Ishikawa (cell line): ENCODE results near the gene BPIFA3.
A peak's percentile ranks its signal among the peaks of the same experiment; 100 is the strongest.

Experiments
- CEBPB ChIP-seq: IDR thresholded peaks from 2 replicates; pipeline ENCODE4 v1.6.1; 2012
- CREB1 ChIP-seq: IDR thresholded peaks from 2 replicates; pipeline ENCODE4 v1.6.1; 2012; ENCODE audit warnings: low read depth
- EGR1 ChIP-seq: IDR thresholded peaks from 2 replicates; pipeline ENCODE4 v1.6.1; 2012
- EP300 ChIP-seq: IDR thresholded peaks from 2 replicates; pipeline ENCODE4 v1.6.1; 2012; ENCODE audit warnings: borderline replicate concordance
- FOXM1 ChIP-seq: IDR thresholded peaks from 2 replicates; pipeline ENCODE4 v1.6.1; 2012; ENCODE audit warnings: low read depth, borderline replicate concordance
- MAX ChIP-seq: IDR thresholded peaks from 2 replicates; pipeline ENCODE4 v1.6.1; 2012
- NFIC ChIP-seq: IDR thresholded peaks from 2 replicates; pipeline ENCODE4 v1.6.1; 2012
- RAD21 ChIP-seq: IDR thresholded peaks from 2 replicates; pipeline ENCODE4 v1.6.1; 2012; ENCODE audit warnings: low read depth
- REST ChIP-seq: IDR thresholded peaks from 2 replicates; pipeline ENCODE4 v1.6.1; 2012; ENCODE audit warnings: low read depth, mild to moderate bottlenecking
- TAF1 ChIP-seq: IDR thresholded peaks from 2 replicates; pipeline ENCODE4 v1.6.1; 2012; ENCODE audit warnings: low read depth, mild to moderate bottlenecking
- TCF12 ChIP-seq: IDR thresholded peaks from 2 replicates; pipeline ENCODE4 v1.6.1; 2012; ENCODE audit warnings: low read depth
- TEAD4 ChIP-seq: IDR thresholded peaks from 2 replicates; pipeline ENCODE4 v1.6.1; 2012
- USF1 ChIP-seq: IDR thresholded peaks from 2 replicates; pipeline ENCODE4 v1.6.1; 2012
- YY1 ChIP-seq: IDR thresholded peaks from 2 replicates; pipeline ENCODE4 v1.6.1; 2012; ENCODE audit warnings: low read depth
- ZBTB7A ChIP-seq: IDR thresholded peaks from 2 replicates; pipeline ENCODE4 v1.6.1; 2012; ENCODE audit warnings: low read depth

The BPIFA3 gene

GRCh38 chr20:33217052-33217451 is at the start of gene BPIFA3:
Gene BPIFA3 (plus strand): TSS chr20:33217352. CDS start chr20:33217537, 185 bp downstream.
- no peak for TF ChIP-seq NFIC
- TF ChIP-seq REST = no peak
- TF ChIP-seq EP300 = no peak
- TF ChIP-seq FOXM1 = no peak
- no peak for TF ChIP-seq CEBPB

- TF ChIP-seq CREB1 (no peak), USF1 (no peak), EP300 (no peak)
Observed at GRCh38 chr20:33167859-33168258, 49.3 kb upstream of the BPIFA3 start, which contains the start of gene BPIFA2. Gene BPIFA2 (plus strand): TSS chr20:33168159. CDS start chr20:33169146, 987 bp downstream.

GRCh38 chr20:33169176-33169794 is 47.9 kb upstream of the BPIFA3 start:
- TF ChIP-seq CEBPB = no peak
- TF ChIP-seq TEAD4 = no peak
- no peak for TF ChIP-seq TAF1
- TF ChIP-seq NFIC = no peak
- TF ChIP-seq REST = no peak
- TF ChIP-seq TCF12 = no peak

GRCh38 chr20:33172781-33173180 is 44.4 kb upstream of the BPIFA3 start:
- TF ChIP-seq NFIC (peak; percentile 49; the same call in 1 of the 2 replicates), EP300 (no peak), EGR1 (no peak)

GRCh38 chr20:33175123-33175522 is 42.0 kb upstream of the BPIFA3 start:
- TF ChIP-seq CEBPB = no peak
- no peak for TF ChIP-seq RAD21
- TF ChIP-seq USF1 = no peak
- no peak for TF ChIP-seq CREB1
- no peak for TF ChIP-seq NFIC
- TF ChIP-seq REST = no peak
- TF ChIP-seq FOXM1 = no peak
- no peak for TF ChIP-seq TEAD4
- no peak for TF ChIP-seq YY1
- no peak for TF ChIP-seq MAX
- no peak for TF ChIP-seq ZBTB7A
- no peak for TF ChIP-seq EP300
- no peak for TF ChIP-seq TCF12
- TF ChIP-seq TAF1 = no peak

GRCh38 chr20:33176101-33176500 is 41.1 kb upstream of the BPIFA3 start:
- no peak for TF ChIP-seq TCF12
- TF ChIP-seq EGR1 = no peak
